ENCODE results near the gene PPM1E. TPM values are rescaled to one million over a fixed set of nuclear protein-coding genes. Genes with fewer than 3 reads are reported as not detected.

The PPM1E gene
- polyA plus RNA-seq, 1 donor from 2014 or later, result 39.5 TPM

DNA sequence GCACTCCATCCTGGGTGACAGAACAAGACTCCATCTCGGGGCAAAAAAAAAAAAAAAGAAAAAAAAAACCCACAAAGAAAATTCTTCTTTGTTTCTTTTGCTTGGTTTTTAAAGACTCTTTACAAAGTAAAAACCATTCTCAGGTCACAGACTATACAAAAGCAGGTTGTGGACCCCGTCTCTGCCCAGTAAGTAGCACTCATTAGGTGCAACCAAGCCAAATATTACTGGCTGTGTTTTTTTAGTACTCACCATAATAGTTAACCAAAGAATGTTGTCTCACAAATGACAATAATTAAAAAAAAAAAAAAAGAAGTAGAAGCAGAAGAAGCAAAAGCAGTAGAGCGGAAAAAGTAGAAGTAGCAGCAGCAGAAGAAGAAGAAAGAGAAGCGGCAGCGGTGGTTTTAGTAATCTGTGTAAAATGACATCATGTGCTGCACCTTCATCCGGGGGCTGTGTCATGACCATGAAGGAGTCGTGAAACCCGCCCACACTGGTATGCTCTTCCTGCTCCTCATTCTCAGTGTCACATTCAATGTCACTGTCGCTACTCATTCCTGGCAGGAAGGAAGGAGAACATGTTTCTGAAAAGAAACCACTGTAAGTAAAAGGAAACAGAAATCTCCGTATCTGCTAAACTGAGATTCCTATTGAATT, 245.6 kb downstream of the PPM1E start:
- no peak overlapping the region for H3K27ac ChIP-seq (ENCODE audit: low read length)
- no peak overlapping the region for H3K4me2 ChIP-seq (ENCODE audit: low read length)
- no peaks in the 10 kb centered on the region for H3K9me3 ChIP-seq (ENCODE audit: low read length)
- H3K9me2 ChIP-seq (ENCODE audit: insufficient read depth, low read length), result no peaks in the 10 kb centered on the region
- H3K27me3 ChIP-seq (ENCODE audit: insufficient read depth, low read depth, low read length), result no peaks in the 10 kb centered on the region
- H3K9ac ChIP-seq (ENCODE audit: low read length), result no peak overlapping the region
- no peaks in the 10 kb centered on the region for H4K20me1 ChIP-seq (ENCODE audit: insufficient read depth)
- no peak overlapping the region for H3K4me3 ChIP-seq (ENCODE audit: low read length)
- H3K79me2 ChIP-seq (replicated peaks; ENCODE audit: insufficient read depth, low read length), result no peaks in the 10 kb centered on the region
- H2AFZ ChIP-seq (ENCODE audit: low read depth, low read length), result no peak overlapping the region
- no peaks in the 10 kb centered on the region for H3F3A ChIP-seq (ENCODE audit: insufficient read depth, low read length, poor library complexity, severe bottlenecking)
- peaks cover 11% of the 10 kb centered on the region for H3K36me3 ChIP-seq (ENCODE audit: insufficient read depth, low read length)
- TF ChIP-seq, protein P1, sequence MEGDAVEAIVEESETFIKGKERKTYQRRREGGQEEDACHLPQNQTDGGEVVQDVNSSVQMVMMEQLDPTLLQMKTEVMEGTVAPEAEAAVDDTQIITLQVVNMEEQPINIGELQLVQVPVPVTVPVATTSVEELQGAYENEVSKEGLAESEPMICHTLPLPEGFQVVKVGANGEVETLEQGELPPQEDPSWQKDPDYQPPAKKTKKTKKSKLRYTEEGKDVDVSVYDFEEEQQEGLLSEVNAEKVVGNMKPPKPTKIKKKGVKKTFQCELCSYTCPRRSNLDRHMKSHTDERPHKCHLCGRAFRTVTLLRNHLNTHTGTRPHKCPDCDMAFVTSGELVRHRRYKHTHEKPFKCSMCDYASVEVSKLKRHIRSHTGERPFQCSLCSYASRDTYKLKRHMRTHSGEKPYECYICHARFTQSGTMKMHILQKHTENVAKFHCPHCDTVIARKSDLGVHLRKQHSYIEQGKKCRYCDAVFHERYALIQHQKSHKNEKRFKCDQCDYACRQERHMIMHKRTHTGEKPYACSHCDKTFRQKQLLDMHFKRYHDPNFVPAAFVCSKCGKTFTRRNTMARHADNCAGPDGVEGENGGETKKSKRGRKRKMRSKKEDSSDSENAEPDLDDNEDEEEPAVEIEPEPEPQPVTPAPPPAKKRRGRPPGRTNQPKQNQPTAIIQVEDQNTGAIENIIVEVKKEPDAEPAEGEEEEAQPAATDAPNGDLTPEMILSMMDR (IDR thresholded peaks at IDR 0.05; ENCODE audit: poor library complexity, severe bottlenecking), result no peak
- TF ChIP-seq POLR2AphosphoS5 (IDR thresholded peaks at IDR 0.05) (no peak), SMC3 (conservative IDR thresholded peaks at IDR 0.05; ENCODE audit: poor library complexity) (no peak), EP300 (conservative IDR thresholded peaks at IDR 0.05; ENCODE audit: poor library complexity, severe bottlenecking) (no peak), TAF1 (IDR thresholded peaks at IDR 0.05; ENCODE audit: low read depth) (no peak), EZH2 (IDR thresholded peaks at IDR 0.05; ENCODE audit: borderline replicate concordance, insufficient read depth, low read length, poor library complexity, severe bottlenecking) (no peak), RAD21 (conservative IDR thresholded peaks at IDR 0.05) (no peak), MXI1 (conservative IDR thresholded peaks at IDR 0.05; ENCODE audit: poor library complexity, severe bottlenecking) (no peak)
- TF ChIP-seq, protein P2, sequence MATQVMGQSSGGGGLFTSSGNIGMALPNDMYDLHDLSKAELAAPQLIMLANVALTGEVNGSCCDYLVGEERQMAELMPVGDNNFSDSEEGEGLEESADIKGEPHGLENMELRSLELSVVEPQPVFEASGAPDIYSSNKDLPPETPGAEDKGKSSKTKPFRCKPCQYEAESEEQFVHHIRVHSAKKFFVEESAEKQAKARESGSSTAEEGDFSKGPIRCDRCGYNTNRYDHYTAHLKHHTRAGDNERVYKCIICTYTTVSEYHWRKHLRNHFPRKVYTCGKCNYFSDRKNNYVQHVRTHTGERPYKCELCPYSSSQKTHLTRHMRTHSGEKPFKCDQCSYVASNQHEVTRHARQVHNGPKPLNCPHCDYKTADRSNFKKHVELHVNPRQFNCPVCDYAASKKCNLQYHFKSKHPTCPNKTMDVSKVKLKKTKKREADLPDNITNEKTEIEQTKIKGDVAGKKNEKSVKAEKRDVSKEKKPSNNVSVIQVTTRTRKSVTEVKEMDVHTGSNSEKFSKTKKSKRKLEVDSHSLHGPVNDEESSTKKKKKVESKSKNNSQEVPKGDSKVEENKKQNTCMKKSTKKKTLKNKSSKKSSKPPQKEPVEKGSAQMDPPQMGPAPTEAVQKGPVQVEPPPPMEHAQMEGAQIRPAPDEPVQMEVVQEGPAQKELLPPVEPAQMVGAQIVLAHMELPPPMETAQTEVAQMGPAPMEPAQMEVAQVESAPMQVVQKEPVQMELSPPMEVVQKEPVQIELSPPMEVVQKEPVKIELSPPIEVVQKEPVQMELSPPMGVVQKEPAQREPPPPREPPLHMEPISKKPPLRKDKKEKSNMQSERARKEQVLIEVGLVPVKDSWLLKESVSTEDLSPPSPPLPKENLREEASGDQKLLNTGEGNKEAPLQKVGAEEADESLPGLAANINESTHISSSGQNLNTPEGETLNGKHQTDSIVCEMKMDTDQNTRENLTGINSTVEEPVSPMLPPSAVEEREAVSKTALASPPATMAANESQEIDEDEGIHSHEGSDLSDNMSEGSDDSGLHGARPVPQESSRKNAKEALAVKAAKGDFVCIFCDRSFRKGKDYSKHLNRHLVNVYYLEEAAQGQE (IDR thresholded peaks at IDR 0.05; ENCODE audit: borderline replicate concordance), result no peak

DNA sequence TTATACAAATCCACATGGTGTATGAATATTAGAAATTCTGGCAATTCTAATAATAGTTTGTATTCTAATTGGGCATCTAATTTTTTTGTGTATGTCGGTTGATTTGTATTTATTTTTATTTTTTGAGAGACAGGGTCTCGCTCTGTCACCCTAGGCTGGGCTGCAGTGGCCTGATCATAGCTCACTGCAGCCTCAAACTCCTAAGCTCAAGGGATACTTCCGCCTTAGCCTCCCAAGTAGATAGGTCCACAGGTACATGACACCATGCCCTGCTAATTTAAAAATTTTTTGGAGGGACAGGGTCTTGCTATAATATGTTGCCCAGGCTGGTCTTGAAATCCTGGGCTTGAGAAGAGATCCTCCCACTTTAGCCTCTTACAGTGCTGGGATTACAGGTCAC, 246.5 kb downstream of the PPM1E start:
- H3K9me3 ChIP-seq (ENCODE audit: low read length), result no peaks in the 10 kb centered on the region
- no peak overlapping the region for H2AFZ ChIP-seq (ENCODE audit: low read depth, low read length)
- H3K79me2 ChIP-seq (replicated peaks; ENCODE audit: insufficient read depth, low read length), result no peaks in the 10 kb centered on the region
- no peaks in the 10 kb centered on the region for H3K9me2 ChIP-seq (ENCODE audit: insufficient read depth, low read length)
- H3K4me3 ChIP-seq (ENCODE audit: low read length), result no peak overlapping the region
- no peak overlapping the region for H3K4me2 ChIP-seq (ENCODE audit: low read length)
- H3F3A ChIP-seq (ENCODE audit: insufficient read depth, low read length, poor library complexity, severe bottlenecking), result no peaks in the 10 kb centered on the region
- H3K9ac ChIP-seq (ENCODE audit: low read length), result no peak overlapping the region
- no peaks in the 10 kb centered on the region for H4K20me1 ChIP-seq (ENCODE audit: insufficient read depth)
- H3K27me3 ChIP-seq (ENCODE audit: insufficient read depth, low read depth, low read length), result no peaks in the 10 kb centered on the region
- no peak overlapping the region for H3K27ac ChIP-seq (ENCODE audit: low read length)
- TF ChIP-seq, protein P2 (IDR thresholded peaks at IDR 0.05; ENCODE audit: borderline replicate concordance), result no peak
- TF ChIP-seq MXI1 (conservative IDR thresholded peaks at IDR 0.05; ENCODE audit: poor library complexity, severe bottlenecking) (no peak), POLR2AphosphoS5 (IDR thresholded peaks at IDR 0.05) (no peak), RAD21 (conservative IDR thresholded peaks at IDR 0.05) (no peak), SMC3 (conservative IDR thresholded peaks at IDR 0.05; ENCODE audit: poor library complexity) (no peak), EP300 (conservative IDR thresholded peaks at IDR 0.05; ENCODE audit: poor library complexity, severe bottlenecking) (no peak), TAF1 (IDR thresholded peaks at IDR 0.05; ENCODE audit: low read depth) (no peak), EZH2 (IDR thresholded peaks at IDR 0.05; ENCODE audit: borderline replicate concordance, insufficient read depth, low read length, poor library complexity, severe bottlenecking) (no peak)
- TF ChIP-seq, protein P1 (IDR thresholded peaks at IDR 0.05; ENCODE audit: poor library complexity, severe bottlenecking), result no peak
- H3K36me3 ChIP-seq (ENCODE audit: insufficient read depth, low read length), result peaks cover 11% of the 10 kb centered on the region
